Subcutaneous abdominal adipose tissue (tissue), 5 donors: ENCODE measurements around the gene MAP3K2.

Experiments
- H3K27ac ChIP-seq: one replicate; pipeline ENCODE4 v1.7.0; 2013; ENCODE audit warnings: low read depth, mild to moderate bottlenecking, inconsistent platforms, low read length, moderate library complexity
- H3K27me3 ChIP-seq, 5 donors: one replicate each; pipeline ENCODE4 v1.7.0; 2013; ENCODE audit warnings: low read length in 5 of 5, inconsistent platforms in 1 of 5; ENCODE audit not compliant: control insufficient read depth in 5 of 5, insufficient read depth in 4 of 5
- H3K36me3 ChIP-seq, 5 donors: one replicate each; pipeline ENCODE4 v1.7.0; 2013; ENCODE audit warnings: low read length in 5 of 5; ENCODE audit not compliant: control insufficient read depth in 5 of 5, insufficient read depth in 5 of 5
- H3K4me1 ChIP-seq, 5 donors: one replicate each; pipeline ENCODE4 v1.7.0; 2013; ENCODE audit warnings: low read length in 5 of 5, mild to moderate bottlenecking in 3 of 5, moderate library complexity in 1 of 5; ENCODE audit not compliant: control insufficient read depth in 5 of 5, insufficient read depth in 5 of 5
- H3K4me3 ChIP-seq, 5 donors: one replicate each; pipeline ENCODE4 v1.7.0; 2013; ENCODE audit warnings: low read length in 5 of 5, low read depth in 1 of 5
- H3K9ac ChIP-seq, 5 donors: one replicate each; pipeline ENCODE4 v1.7.0; 2013; ENCODE audit warnings: low read length in 5 of 5, mild to moderate bottlenecking in 4 of 5, moderate library complexity in 3 of 5
- H3K9me3 ChIP-seq, 5 donors: one replicate each; pipeline ENCODE4 v1.7.0; 2013; ENCODE audit warnings: low read length in 5 of 5; ENCODE audit not compliant: control insufficient read depth in 5 of 5
- donor health status: healthy.
- donor health status: healthy.
- donor health status: healthy.
- donor health status: healthy.
- donor health status: healthy.

MAP3K2 gene

DNA sequence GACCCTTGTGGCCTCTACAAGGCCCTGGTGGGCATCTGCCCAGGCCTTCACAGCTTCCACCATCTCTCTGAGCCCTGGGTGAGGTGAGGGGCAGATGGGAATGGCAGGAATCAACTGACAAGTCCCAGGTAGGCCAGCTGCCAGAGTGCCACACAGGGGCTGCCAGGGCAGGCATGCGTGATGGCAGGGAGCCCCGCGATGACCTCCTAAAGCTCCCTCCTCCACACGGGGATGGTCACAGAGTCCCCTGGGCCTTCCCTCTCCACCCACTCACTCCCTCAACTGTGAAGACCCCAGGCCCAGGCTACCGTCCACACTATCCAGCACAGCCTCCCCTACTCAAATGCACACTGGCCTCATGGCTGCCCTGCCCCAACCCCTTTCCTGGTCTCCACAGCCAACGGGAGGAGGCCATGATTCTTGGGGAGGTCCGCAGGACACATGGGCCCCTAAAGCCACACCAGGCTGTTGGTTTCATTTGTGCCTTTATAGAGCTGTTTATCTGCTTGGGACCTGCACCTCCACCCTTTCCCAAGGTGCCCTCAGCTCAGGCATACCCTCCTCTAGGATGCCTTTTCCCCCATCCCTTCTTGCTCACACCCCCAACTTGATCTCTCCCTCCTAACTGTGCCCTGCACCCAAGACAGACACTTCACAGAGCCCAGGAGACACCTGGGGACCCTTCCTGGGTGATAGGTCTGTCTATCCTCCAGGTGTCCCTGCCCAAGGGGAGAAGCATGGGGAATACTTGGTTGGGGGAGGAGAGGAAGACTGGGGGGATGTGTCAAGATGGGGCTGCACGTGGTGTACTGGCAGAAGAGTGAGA is 32.5 kb upstream of the MAP3K2 start:
- Histone ChIP-seq H3K27me3 (peaks cover 9 to 51% (median 25%) of the 10 kb centered on the region in 5 donors), H3K9ac (no peak overlapping the region), H3K9me3 (no peaks in the 10 kb centered on the region), H3K4me3 (no peak overlapping the region), H3K36me3 (no peaks in the 10 kb centered on the region), H3K27ac (no peak overlapping the region), H3K4me1 (peaks cover 3 to 37% (median 26%) of the 10 kb centered on the region in 5 donors)

DNA sequence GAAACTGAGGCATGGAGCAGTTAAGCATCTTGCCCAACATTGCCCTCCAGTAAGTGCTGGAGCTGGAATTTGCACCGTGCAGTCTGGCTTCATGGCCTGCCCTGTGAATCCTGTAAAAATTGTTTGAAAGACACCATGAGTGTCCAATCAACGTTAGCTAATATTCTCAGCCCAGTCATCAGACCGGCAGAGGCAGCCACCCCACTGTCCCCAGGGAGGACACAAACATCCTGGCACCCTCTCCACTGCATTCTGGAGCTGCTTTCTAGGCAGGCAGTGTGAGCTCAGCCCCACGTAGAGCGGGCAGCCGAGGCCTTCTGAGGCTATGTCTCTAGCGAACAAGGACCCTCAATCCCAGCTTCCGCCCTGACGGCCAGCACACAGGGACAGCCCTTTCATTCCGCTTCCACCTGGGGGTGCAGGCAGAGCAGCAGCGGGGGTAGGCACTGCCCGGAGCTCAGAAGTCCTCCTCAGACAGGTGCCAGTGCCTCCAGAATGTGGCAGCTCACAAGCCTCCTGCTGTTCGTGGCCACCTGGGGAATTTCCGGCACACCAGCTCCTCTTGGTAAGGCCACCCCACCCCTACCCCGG is 31.8 kb upstream of the MAP3K2 start:
- Histone ChIP-seq H3K27ac (no peak overlapping the region), H3K27me3 (peaks cover 9 to 47% (median 25%) of the 10 kb centered on the region in 5 donors), H3K9ac (no peak overlapping the region)

DNA sequence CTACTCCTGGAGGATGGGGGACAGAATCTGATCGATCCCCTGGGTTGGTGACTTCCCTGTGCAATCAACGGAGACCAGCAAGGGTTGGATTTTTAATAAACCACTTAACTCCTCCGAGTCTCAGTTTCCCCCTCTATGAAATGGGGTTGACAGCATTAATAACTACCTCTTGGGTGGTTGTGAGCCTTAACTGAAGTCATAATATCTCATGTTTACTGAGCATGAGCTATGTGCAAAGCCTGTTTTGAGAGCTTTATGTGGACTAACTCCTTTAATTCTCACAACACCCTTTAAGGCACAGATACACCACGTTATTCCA is 31.3 kb upstream of the MAP3K2 start:
- H3K4me3 ChIP-seq, result no peak overlapping the region

More for the DNA sequence above, 31.8 kb upstream of the MAP3K2 start:
- peaks cover 3 to 42% (median 30%) of the 10 kb centered on the region in 5 donors for H3K4me1 ChIP-seq
- H3K4me3 ChIP-seq, result no peak overlapping the region
- H3K9me3 ChIP-seq, result no peaks in the 10 kb centered on the region
- H3K36me3 ChIP-seq, result no peaks in the 10 kb centered on the region

DNA sequence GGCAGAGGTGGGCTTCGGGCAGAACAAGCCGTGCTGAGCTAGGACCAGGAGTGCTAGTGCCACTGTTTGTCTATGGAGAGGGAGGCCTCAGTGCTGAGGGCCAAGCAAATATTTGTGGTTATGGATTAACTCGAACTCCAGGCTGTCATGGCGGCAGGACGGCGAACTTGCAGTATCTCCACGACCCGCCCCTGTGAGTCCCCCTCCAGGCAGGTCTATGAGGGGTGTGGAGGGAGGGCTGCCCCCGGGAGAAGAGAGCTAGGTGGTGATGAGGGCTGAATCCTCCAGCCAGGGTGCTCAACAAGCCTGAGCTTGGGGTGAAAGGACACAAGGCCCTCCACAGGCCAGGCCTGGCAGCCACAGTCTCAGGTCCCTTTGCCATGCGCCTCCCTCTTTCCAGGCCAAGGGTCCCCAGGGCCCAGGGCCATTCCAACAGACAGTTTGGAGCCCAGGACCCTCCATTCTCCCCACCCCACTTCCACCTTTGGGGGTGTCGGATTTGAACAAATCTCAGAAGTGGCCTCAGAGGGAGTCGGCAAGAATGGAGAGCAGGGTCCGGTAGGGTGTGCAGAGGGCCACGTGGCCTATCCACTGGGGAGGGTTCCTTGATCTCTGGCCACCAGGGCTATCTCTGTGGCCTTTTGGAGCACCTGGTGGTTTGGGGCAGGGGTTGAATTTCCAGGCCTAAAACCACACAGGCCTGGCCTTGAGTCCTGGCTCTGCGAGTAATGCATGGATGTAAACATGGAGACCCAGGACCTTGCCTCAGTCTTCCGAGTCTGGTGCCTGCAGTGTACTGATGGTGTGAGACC is 30.7 kb upstream of the MAP3K2 start, which contains the start of gene PROC:
Gene PROC, plus strand, starts transcription at position 128 of the 812 bp plus-strand sequence. CDS start 1,516 bp downstream, outside the sequence.
- Histone ChIP-seq H3K4me3 (no peak within 1 kb of the TSS), H3K36me3 (no peaks in the 10 kb centered on the region), H3K9ac (no peak within 1 kb of the TSS), H3K9me3 (no peaks in the 10 kb centered on the region), H3K27ac (no peak within 1 kb of the TSS), H3K4me1 (peaks cover 3 to 38% (median 27%) of the 10 kb centered on the region in 5 donors), H3K27me3 (peaks cover 9 to 47% (median 22%) of the 10 kb centered on the region in 5 donors)

More for the DNA sequence above, 31.3 kb upstream of the MAP3K2 start:
- H3K27ac ChIP-seq, result no peak overlapping the region
- no peaks in the 10 kb centered on the region for H3K36me3 ChIP-seq
- peaks cover 9 to 47% (median 25%) of the 10 kb centered on the region in 5 donors for H3K27me3 ChIP-seq
- H3K9me3 ChIP-seq, result no peaks in the 10 kb centered on the region
- H3K4me1 ChIP-seq, result peaks cover 3 to 42% (median 30%) of the 10 kb centered on the region in 5 donors
- H3K9ac ChIP-seq, result no peak overlapping the region

DNA sequence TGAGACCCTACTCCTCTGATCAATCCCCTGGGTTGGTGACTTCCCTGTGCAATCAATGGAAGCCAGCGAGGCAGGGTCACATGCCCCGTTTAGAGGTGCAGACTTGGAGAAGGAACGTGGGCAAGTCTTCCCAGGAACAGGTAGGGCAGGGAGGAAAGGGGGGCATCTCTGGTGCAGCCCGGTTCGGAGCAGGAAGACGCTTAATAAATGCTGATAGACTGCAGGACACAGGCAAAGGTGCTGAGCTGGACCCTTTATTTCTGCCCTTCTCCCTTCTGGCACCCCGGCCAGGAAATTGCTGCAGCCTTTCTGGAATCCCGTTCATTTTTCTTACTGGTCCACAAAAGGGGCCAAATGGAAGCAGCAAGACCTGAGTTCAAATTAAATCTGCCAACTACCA is 29.6 kb upstream of the MAP3K2 start:
- H3K9me3 ChIP-seq, result no peaks in the 10 kb centered on the region
- peaks cover 3 to 30% (median 24%) of the 10 kb centered on the region in 5 donors for H3K4me1 ChIP-seq
- H3K27ac ChIP-seq, result no peak overlapping the region
- H3K27me3 ChIP-seq, result peaks cover 8 to 41% (median 16%) of the 10 kb centered on the region in 5 donors
- H3K4me3 ChIP-seq, result no peak overlapping the region
- no peaks in the 10 kb centered on the region for H3K36me3 ChIP-seq
- H3K9ac ChIP-seq, result no peak overlapping the region

DNA sequence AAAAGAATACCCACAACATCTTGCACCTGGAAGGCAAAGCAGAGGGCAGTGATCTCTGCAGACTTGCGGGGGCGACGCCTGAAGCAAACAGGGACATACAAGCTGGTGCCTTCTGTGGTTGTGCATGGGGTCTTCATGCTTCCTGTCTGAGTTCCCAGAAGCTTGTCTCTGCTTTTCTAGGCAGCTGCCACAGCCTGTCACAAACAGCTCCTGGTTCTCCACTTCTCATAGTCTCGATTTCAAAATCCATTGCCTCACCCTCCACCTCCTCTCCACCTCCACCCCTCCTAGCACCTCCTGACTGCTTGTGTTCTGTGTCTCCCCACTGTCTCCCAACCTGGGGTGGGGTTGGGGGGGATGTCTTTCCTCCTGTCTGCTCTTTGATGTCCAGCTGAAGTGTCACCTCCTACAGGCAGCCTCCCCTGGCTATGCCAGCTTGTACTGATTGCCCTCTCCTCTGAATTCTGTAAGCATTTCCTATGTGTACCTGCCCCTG is 28.8 kb upstream of the MAP3K2 start:
- no peaks in the 10 kb centered on the region for H3K9me3 ChIP-seq
- peak overlapping the region; percentile 48 to 75 (median 63) for H3K4me3 ChIP-seq
- H3K27ac ChIP-seq, result no peak overlapping the region
- H3K36me3 ChIP-seq, result no peaks in the 10 kb centered on the region
- H3K4me1 ChIP-seq, result peaks cover 3 to 33% (median 24%) of the 10 kb centered on the region in 5 donors
- H3K9ac ChIP-seq, result peak overlapping the region in 1 of 5 donors; percentile 11
- peaks cover 2 to 33% (median 7%) of the 10 kb centered on the region in 5 donors for H3K27me3 ChIP-seq

DNA sequence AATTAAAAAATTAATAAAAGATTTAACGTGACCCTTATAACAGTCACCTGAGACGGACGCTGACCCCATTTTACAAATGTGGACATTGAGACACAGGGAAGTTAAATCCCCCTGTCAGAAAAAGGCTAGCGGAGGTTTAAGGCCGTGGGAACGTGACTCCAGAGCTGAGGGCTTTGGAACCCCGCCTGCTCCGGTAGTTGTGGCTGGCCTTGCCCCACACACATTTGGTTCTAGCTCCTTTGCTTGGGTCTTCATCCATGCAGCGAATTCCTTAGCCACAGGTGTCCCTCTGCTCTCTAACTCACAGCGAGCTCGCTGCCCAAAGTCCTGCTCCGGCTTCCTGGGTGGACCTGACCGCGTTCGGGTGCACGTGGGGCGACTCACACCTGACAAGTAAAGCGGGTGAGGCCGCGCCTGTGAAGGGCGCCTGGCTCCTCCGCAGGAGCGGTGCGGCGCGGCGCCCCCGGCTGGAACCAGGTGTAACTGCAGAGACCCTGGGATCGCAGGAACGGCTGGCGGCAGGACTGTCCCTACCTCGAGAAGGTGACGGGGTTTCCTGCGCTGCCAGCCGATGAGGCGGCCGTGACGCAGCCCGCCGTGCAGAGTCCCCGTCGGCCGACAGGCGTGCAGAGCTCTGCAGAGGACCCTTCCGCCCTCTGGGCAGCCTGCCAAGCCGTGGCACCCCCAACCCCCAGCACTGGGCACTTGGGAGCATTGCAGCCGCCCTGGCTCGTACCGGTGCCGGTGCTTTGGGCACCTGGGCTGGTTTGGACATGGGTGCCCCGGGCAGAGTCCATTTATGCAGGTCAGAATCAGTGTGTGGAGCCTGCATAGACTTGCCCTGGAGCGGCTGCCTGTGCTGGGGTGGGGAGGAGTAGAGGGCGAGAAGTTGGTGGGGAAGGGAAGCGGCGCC is 28.1 kb upstream of the MAP3K2 start:
- H3K27ac ChIP-seq, result no peak overlapping the region
- no peaks in the 10 kb centered on the region for H3K36me3 ChIP-seq
- H3K9me3 ChIP-seq, result no peaks in the 10 kb centered on the region
- peaks cover 3 to 40% (median 32%) of the 10 kb centered on the region in 5 donors for H3K4me1 ChIP-seq
- peak overlapping the region; percentile 48 to 75 (median 63) for H3K4me3 ChIP-seq
- peaks cover 0 to 26% (median 2%) of the 10 kb centered on the region in 5 donors for H3K27me3 ChIP-seq
- H3K9ac ChIP-seq, result peak overlapping the region in 2 of 5 donors; percentile 11 to 71

DNA sequence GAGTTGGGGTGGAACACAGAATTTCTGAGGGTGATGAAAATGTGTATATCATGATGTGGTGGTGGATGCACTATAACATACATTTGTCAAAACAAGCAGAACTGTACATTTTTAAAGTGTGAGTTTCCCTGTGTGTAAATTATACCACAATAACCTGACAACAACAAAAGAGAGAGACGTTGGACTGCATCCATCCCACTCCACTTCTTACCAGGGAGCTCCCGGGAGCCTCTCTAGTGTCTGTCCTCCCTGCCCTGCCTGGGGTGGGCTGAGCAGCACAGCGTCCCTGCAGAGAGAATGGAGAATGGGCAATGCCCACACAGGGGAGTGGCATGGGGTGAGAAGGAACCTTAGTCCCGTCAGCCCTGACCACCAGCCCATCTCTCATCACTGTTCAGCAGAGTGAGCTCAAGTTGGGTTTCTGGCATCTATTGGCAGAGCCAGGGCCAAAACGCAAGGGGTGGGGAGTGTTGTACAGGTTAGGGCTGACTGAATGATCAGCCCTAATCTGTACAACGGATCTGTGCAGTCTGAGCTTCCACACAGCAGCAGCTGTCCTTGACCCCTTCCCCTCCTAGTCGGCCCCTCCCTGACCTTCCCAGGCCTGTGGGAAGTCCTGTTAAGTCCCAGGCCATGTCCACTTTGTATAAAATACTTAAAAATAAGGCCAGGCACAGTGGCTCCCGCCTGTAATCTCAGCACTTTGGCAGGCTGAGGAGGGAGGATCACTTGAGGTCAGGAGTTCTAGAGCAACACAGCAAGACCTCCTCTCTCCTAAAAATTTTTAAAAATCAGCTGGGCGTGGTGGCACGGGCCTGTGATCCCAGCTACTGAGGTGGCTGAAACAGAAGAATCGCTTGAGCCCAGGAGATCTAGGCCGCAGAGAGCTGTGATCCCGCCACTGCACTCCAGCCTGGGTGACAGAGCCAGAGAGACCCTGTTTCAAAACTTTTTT is 27.1 kb upstream of the MAP3K2 start:
- Histone ChIP-seq H3K9ac (no peak overlapping the region), H3K36me3 (no peaks in the 10 kb centered on the region), H3K4me3 (no peak overlapping the region), H3K4me1 (peaks cover 3 to 42% (median 36%) of the 10 kb centered on the region in 5 donors), H3K9me3 (no peaks in the 10 kb centered on the region), H3K27ac (no peak overlapping the region), H3K27me3 (peaks cover 0 to 17% (median 0%) of the 10 kb centered on the region in 5 donors)
